Dedifferentiated amniotic fluid mesenchymal stem cell (primary cell): ENCODE data around the gene SGMS1.
"Not testable (repeated sequence)": the region's sequence is repeated elsewhere in the genome, so short reads cannot be mapped to it uniquely, and the experiment has no call there.

Experiments
- DNase-seq: peaks from one replicate; pipeline ENCODE4 v3.0.0-alpha.2; 2016; ENCODE audit errors: extremely low spot score

Gene SGMS1

DNA sequence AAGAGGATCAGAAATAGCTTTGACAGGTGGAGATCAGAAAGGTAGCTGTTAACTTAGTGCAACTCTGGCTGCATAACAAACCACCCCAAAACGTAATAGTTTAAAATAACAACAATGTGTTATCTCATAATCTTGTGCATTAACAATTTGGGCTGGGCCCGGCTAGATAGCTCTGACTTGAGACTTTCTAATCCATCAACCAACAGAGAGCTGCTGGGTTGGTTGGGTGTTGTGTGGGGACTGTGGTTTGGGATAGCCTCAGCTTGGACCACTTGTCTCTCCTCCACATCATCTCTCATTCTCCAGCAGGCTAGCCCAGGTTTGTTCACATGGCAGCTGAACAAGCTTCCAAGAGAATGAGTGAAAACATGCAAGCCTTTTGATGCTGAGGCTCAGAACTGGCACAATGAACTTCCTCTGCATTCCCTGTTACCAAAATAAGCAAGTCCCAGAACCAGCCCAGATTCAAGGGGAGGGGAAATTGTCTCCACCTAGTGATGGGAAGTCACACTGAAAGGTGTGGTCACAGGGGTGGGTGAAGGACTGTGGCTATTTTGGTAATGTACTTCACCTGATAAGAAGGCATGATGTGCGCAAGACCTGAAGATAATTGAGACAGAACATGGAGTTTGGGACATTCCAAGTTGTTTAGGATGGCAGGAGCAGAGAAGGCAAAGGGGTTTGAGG is 352.0 kb downstream of the SGMS1 start:
- no peak for DNase-seq

DNA sequence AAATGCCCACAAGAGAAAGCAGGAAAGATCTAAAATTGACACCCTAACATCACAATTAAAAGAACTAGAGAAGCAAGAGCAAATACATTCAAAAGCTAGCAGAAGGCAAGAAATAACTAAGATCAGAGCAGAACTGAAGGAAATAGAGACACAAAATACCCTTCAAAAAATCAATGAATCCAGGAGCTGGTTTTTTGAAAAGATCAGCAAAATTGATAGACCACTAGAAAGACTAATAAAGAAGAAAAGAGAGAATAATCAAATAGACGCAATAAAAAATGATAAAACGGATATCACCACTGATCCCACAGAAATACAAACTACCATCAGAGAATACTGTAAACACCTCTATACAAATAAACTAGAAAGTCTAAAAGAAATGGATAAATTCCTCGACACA is 355.9 kb downstream of the SGMS1 start:
- DNase-seq = not testable (repeated sequence)

DNA sequence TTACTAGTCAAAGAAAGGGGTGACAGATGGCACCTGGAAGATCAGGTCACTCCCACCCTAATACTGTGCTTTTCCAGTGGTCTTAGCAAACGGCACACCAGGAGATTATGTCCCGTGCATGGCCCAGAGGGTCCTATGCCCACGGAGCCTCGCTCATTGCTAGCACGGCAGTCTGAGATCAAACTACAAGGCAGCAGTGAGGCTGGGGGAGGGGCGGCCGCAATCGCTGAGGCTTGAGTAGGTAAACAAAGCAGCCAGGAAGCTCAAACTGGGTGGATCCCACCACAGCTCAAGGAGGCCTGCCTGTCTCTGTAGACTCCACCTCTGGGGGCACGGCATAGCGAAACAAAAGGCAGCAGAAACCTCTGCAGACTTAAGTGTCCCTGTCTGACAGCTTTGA is 361.1 kb downstream of the SGMS1 start:
- DNase-seq = not testable (repeated sequence)

DNA sequence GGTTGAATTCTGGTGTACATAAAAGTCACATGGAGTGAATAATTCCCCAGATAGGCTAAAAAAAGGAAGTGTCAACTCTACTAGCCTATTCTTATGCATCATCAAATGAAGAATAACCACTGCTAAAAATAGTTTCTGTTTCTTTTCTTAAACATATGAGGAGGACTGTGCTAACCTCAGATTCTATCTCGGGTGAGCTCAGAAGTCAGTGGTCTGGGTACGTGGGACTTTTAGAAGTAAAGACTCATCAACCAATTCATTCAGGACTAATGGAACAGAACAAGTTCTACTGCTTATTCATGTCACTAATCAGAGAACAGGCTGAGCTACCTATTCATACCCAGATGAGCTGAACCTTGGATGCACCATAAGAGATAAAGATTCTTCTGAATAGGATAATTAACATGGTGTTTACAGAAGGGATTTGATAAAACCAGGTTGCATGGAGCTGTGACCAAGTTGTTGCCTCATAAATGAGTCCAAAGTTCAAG is 362.9 kb downstream of the SGMS1 start:
- DNase-seq = no peak
